ACC112 (cell line): ENCODE measurements around the gene GMPPB.

ENCODE experiments used
- H2AFZ ChIP-seq: fragments of 200-600 bp; sonication (generic); one replicate; pipeline ENCODE4 v1.6.0; 2017; ENCODE audit warnings: antibody characterized with exemption, low read length; ENCODE audit not compliant: unreplicated experiment
- H3K27ac ChIP-seq: fragments of 200-600 bp; sonication (generic); 2 replicates; pipeline ENCODE4 v1.5.1; 2014; ENCODE audit warnings: low read depth, mild to moderate bottlenecking, antibody characterized with exemption, low read length, moderate library complexity
- H3K27me3 ChIP-seq: fragments of 200-600 bp; sonication (generic); 2 replicates; pipeline ENCODE4 v1.6.1; 2014; ENCODE audit warnings: mild to moderate bottlenecking, antibody characterized with exemption, low read length, moderate library complexity, mixed read lengths; ENCODE audit not compliant: insufficient read depth
- H3K36me3 ChIP-seq: fragments of 200-600 bp; sonication (generic); 2 replicates; pipeline ENCODE4 v1.6.1; 2016; ENCODE audit warnings: mild to moderate bottlenecking, antibody characterized with exemption, low read length, moderate library complexity, mixed read lengths; ENCODE audit not compliant: insufficient read depth
- H3K4me1 ChIP-seq: fragments of 200-600 bp; sonication (generic); one replicate; pipeline ENCODE4 v1.6.1; 2016; ENCODE audit warnings: low read length, mixed read lengths; ENCODE audit not compliant: insufficient read depth, unreplicated experiment, control insufficient read depth
- H3K4me3 ChIP-seq: fragments of 200-600 bp; sonication (generic); 2 replicates; pipeline ENCODE4 v1.5.1; 2014; ENCODE audit warnings: mild to moderate bottlenecking, low read depth, low read length
- H3K79me2 ChIP-seq: fragments of 200-600 bp; sonication (generic); one replicate; pipeline ENCODE4 v1.6.0; 2016; ENCODE audit warnings: low read length; ENCODE audit not compliant: control insufficient read depth, unreplicated experiment, insufficient read depth

GMPPB gene

DNA sequence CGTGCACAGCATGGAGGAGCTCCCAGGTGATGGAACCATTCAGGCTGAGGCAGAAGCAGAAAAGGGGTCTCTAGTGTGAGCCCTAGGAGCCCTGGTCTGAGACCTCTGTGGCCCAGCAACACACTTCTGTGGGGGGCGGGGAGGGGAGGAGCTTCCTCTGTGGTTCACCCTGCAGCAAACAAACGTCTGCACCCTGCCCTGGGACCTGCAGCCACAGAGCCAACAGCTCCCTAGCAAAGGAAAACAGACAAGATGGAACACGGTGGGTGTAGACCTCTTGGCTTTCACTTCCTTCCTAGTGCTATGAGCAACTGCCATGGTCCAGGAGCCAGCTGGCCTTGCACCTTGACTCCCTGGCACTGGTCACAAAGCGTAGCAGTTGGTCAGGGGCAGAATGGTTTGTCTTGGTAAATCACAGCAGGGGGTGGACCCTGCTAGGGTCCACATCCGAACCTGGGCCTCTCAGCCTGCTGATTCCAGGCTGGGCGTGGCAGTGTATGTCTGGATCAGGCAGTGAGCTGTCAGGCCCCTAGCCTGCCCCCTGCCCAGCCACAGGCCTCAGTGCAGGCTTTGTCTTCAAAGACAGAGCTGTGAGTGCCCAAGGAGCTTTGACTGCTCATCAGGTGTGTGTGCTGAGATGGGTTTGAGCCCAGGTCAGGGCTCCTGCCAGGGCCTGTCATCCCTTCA lies 11.0 kb downstream of the GMPPB start:
- H3K79me2 ChIP-seq = no peaks in the 10 kb centered on the region
- H3K27me3 ChIP-seq = no peaks in the 10 kb centered on the region
- H3K36me3 ChIP-seq = no peaks in the 10 kb centered on the region
- H3K27ac ChIP-seq = no peak overlapping the region
- H3K4me1 ChIP-seq = no peaks in the 10 kb centered on the region
- no peak overlapping the region for H2AFZ ChIP-seq
- H3K4me3 ChIP-seq = no peak overlapping the region

- Histone ChIP-seq H3K27me3 (no peaks in the 10 kb centered on the region), H3K4me3 (no peak overlapping the region), H3K36me3 (no peaks in the 10 kb centered on the region), H3K79me2 (no peaks in the 10 kb centered on the region), H2AFZ (no peak overlapping the region), H3K27ac (no peak overlapping the region), H3K4me1 (no peaks in the 10 kb centered on the region)
Observed at GRCh38 chr3:49712166-49712565, 11.6 kb downstream of the GMPPB start.

GRCh38 chr3:49711489-49711888 lies 12.3 kb downstream of the GMPPB start:
- H3K27ac ChIP-seq = no peak overlapping the region
- no peak overlapping the region for H3K4me3 ChIP-seq
- H3K79me2 ChIP-seq = no peaks in the 10 kb centered on the region
- no peak overlapping the region for H2AFZ ChIP-seq
- no peaks in the 10 kb centered on the region for H3K4me1 ChIP-seq
- H3K36me3 ChIP-seq = no peaks in the 10 kb centered on the region
- no peaks in the 10 kb centered on the region for H3K27me3 ChIP-seq

DNA sequence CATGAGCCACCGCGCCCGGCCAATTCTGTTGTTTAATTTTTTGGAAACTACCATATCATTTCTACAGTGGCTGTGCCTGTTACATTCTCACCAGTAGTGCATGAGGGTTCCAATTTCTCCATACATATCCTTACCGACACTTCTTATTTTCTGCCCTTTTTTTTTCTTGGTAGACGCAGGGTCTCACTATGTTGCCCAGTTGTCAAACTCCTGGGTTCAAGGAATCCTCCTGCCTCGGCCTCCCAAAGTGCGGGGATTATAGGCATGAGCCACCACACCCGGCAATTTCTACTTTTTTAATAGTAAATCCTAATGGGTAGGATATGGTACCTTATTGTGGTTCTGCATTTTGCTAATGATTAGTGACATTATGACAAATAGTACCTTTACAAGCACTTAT lies 13.9 kb downstream of the GMPPB start:
- Histone ChIP-seq H3K27ac (no peak overlapping the region), H2AFZ (no peak overlapping the region), H3K79me2 (no peaks in the 10 kb centered on the region), H3K27me3 (no peaks in the 10 kb centered on the region), H3K4me1 (no peaks in the 10 kb centered on the region), H3K4me3 (no peak overlapping the region), H3K36me3 (no peaks in the 10 kb centered on the region)

DNA sequence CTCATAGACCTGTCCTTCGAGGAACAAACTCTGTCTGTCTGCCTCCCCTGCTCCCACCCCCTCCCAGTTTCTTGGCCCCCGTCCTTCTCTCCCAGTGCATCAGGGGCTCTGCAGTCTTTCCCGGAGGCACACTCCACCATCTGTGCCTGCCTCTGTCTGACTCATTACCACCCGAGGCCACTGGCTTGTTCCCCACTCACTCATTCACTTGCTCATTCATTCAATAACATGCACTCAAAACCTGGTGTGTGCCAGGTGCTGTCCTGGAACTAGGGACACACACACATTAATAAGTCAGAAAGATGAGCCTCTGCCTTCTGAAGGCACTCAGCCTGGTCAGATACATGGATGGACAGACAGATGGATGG lies 16.7 kb downstream of the GMPPB start:
- no peak overlapping the region for H3K27ac ChIP-seq
- no peaks in the 10 kb centered on the region for H3K36me3 ChIP-seq
- H2AFZ ChIP-seq = no peak overlapping the region
- H3K79me2 ChIP-seq = no peaks in the 10 kb centered on the region
- H3K4me1 ChIP-seq = no peaks in the 10 kb centered on the region
- no peaks in the 10 kb centered on the region for H3K27me3 ChIP-seq
- no peak overlapping the region for H3K4me3 ChIP-seq

- Histone ChIP-seq H3K27me3 (no peaks in the 10 kb centered on the region), H2AFZ (no peak overlapping the region), H3K27ac (no peak overlapping the region), H3K4me1 (no peaks in the 10 kb centered on the region), H3K36me3 (no peaks in the 10 kb centered on the region), H3K79me2 (no peaks in the 10 kb centered on the region), H3K4me3 (no peak overlapping the region)
Observed at GRCh38 chr3:49706456-49707112, 17.2 kb downstream of the GMPPB start.

DNA sequence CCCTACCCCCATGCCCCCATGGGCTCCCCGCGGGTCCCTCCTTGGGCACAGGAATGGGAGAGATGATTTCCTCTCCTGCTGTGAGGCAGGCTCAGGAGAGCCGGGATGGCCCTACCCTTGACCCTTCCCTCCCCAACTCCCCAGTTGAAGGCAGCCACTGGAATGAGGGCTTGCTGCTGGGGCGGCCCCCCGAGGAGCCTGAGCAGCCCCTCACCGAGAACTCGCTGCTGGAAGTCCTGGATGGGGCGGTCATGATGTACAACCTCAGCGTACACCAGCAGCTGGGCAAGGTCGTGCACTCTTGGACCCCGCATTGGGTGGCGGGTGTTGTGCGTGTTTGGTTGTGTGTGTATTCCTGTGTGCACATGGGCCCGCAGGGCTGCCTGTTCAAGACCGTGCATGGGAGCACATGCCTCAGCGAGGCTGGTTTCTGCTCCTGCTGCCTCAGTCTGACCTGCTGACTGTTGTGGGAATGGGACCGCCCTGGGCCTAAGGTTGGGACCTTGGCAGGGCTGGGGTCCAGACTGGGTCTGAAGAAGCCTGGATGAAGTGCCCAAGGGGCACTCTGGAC lies 18.3 kb downstream of the GMPPB start:
- H3K79me2 ChIP-seq = no peaks in the 10 kb centered on the region
- no peaks in the 10 kb centered on the region for H3K27me3 ChIP-seq
- H3K36me3 ChIP-seq = no peaks in the 10 kb centered on the region
- no peak overlapping the region for H3K4me3 ChIP-seq
- no peaks in the 10 kb centered on the region for H3K4me1 ChIP-seq
- no peak overlapping the region for H3K27ac ChIP-seq
- no peak overlapping the region for H2AFZ ChIP-seq

DNA sequence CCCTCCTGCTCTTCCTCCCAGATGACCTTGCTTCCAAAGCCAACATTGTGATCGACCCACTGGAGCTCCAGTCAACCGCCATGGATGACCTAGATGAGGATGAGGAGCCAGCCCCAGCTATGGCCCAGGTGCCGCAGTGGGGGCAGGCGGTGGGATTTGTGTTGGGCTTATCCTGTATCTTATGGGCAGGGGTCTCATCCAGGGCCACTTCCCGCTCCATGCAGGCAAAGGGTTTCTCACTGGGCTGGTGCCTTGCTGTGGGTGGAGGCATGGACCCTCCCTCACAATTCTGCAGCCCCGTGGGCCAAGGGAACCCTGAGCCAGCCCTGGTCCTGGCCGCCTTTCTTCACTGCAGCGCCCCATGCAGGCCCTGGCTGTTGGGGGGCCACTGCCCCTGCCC lies 19.1 kb downstream of the GMPPB start:
- Histone ChIP-seq H3K4me1 (no peaks in the 10 kb centered on the region), H3K36me3 (no peaks in the 10 kb centered on the region), H2AFZ (no peak overlapping the region), H3K79me2 (no peaks in the 10 kb centered on the region), H3K4me3 (no peak overlapping the region), H3K27ac (no peak overlapping the region), H3K27me3 (no peaks in the 10 kb centered on the region)

GRCh38 chr3:49703956-49704355 lies 19.8 kb downstream of the GMPPB start:
- H3K27ac ChIP-seq = no peak overlapping the region
- no peak overlapping the region for H2AFZ ChIP-seq
- H3K27me3 ChIP-seq = no peaks in the 10 kb centered on the region
- H3K4me1 ChIP-seq = peaks cover 5% of the 10 kb centered on the region
- H3K36me3 ChIP-seq = no peaks in the 10 kb centered on the region
- no peaks in the 10 kb centered on the region for H3K79me2 ChIP-seq
- no peak overlapping the region for H3K4me3 ChIP-seq

GRCh38 chr3:49703443-49703927 lies 20.3 kb downstream of the GMPPB start:
- no peak overlapping the region for H3K4me3 ChIP-seq
- no peaks in the 10 kb centered on the region for H3K27me3 ChIP-seq
- H3K36me3 ChIP-seq = no peaks in the 10 kb centered on the region
- H3K4me1 ChIP-seq = peaks cover 9% of the 10 kb centered on the region
- H3K79me2 ChIP-seq = no peaks in the 10 kb centered on the region
- H3K27ac ChIP-seq = no peak overlapping the region
- no peak overlapping the region for H2AFZ ChIP-seq

DNA sequence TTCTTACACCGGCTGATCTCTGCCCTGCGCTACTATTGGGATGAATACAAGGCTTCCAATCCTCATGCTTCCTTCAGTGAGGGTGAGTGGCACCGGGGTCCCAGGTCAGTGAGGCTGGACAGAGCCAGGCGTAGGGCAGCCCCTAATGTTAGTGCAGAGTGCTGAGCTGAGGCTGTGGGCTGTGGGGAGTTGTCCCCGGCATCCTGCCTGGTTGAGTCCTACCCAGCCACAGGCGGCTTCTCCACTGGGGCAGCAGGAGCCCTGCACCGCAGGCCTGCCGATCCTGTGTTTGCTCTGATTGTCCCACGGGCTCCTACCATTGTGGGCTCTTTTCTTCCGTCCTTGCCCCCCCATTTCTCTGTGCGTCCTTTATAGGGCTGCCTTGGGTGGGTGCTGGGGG lies 21.1 kb downstream of the GMPPB start:
- Histone ChIP-seq H3K79me2 (no peaks in the 10 kb centered on the region), H3K4me1 (peaks cover 9% of the 10 kb centered on the region), H3K36me3 (no peaks in the 10 kb centered on the region), H2AFZ (no peak overlapping the region), H3K4me3 (no peak overlapping the region), H3K27ac (no peak overlapping the region), H3K27me3 (no peaks in the 10 kb centered on the region)
